ENCODE measurements around the gene RBBP8NL. TPM values are rescaled to one million over a fixed set of nuclear protein-coding genes. Genes with fewer than 3 reads are reported as not detected.

The RBBP8NL gene
- polyA plus RNA-seq, 1 donor (not counting 4 experiments of a cell fraction or from before 2014, with no cell fraction given): 0.13 TPM

DNA sequence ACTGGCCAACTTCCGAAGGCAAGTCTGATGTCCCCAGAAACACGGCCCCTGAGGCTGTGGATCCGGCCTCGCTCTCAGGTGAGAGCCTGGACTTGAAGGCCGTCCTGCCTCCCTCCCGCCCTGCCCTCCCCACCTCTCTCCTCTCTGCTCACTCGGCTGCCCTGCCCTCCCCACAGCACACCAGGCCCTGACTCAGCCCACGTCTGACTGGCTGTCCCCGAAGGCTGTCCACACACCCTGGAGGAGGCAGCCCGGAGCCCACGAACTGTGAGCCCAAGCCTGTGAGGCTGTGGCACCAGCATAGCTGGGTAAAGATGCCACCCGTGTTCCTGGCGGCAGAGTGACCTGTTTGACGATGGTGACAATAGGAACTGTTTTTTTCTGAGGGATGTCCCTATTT, 32.1 kb upstream of the RBBP8NL start:
- no peak overlapping the region for H3K4me2 ChIP-seq (ENCODE audit: control insufficient read depth, extremely low read depth, insufficient read depth, low read depth, low read length)
- H3K27me3 ChIP-seq (ENCODE audit: control insufficient read depth, extremely low read depth, insufficient read depth, low read length): peaks cover 5% of the 10 kb centered on the region
- H3K36me3 ChIP-seq (ENCODE audit: control insufficient read depth in 2 of 2, extremely low read depth in 1 of 2, insufficient read depth in 2 of 2, low read length in 2 of 2): no peaks in the 10 kb centered on the region
- H2AFZ ChIP-seq (ENCODE audit: control insufficient read depth, low read length): no peak overlapping the region
- H4K20me1 ChIP-seq (ENCODE audit: control insufficient read depth, extremely low read depth, insufficient read depth, low read length): no peaks in the 10 kb centered on the region
- H3K4me3 ChIP-seq (ENCODE audit: control insufficient read depth in 2 of 3, extremely low read depth in 1 of 3, insufficient read depth in 2 of 3, low read depth in 1 of 3, low read length in 3 of 3): no peak overlapping the region
- DNase-seq (ENCODE audit: low read depth, low spot score) (no peak), FAIRE-seq (no peak)
- no peaks in the 10 kb centered on the region for H3K4me1 ChIP-seq (ENCODE audit: control insufficient read depth, extremely low read depth, insufficient read depth, low read length)
- no peak overlapping the region for H3K9ac ChIP-seq (ENCODE audit: control insufficient read depth, extremely low read depth, insufficient read depth, low read length)
- no peaks in the 10 kb centered on the region for H3K79me2 ChIP-seq (ENCODE audit: control insufficient read depth, insufficient read depth, low read length)
- dilution Hi-C loops (cut with MboI; ENCODE audit: extremely low pct_ligation_motif_present, low sequenced_read_pairs): no loop called here
- H3K9me3 ChIP-seq (ENCODE audit: control insufficient read depth, low read depth, low read length): no peaks in the 10 kb centered on the region
- TF ChIP-seq, protein P1, sequence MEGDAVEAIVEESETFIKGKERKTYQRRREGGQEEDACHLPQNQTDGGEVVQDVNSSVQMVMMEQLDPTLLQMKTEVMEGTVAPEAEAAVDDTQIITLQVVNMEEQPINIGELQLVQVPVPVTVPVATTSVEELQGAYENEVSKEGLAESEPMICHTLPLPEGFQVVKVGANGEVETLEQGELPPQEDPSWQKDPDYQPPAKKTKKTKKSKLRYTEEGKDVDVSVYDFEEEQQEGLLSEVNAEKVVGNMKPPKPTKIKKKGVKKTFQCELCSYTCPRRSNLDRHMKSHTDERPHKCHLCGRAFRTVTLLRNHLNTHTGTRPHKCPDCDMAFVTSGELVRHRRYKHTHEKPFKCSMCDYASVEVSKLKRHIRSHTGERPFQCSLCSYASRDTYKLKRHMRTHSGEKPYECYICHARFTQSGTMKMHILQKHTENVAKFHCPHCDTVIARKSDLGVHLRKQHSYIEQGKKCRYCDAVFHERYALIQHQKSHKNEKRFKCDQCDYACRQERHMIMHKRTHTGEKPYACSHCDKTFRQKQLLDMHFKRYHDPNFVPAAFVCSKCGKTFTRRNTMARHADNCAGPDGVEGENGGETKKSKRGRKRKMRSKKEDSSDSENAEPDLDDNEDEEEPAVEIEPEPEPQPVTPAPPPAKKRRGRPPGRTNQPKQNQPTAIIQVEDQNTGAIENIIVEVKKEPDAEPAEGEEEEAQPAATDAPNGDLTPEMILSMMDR (optimal IDR thresholded peaks at IDR 0.05 in 1 of 3, IDR thresholded peaks at IDR 0.05 in 1 of 3, conservative IDR thresholded peaks at IDR 0.05 in 1 of 3; ENCODE audit: extremely low read depth in 1 of 3, insufficient read depth in 2 of 3, low read length in 3 of 3): no peak
- no peak for TF ChIP-seq EZH2 (IDR thresholded peaks at IDR 0.05; ENCODE audit: low read length)
- H3K27ac ChIP-seq (ENCODE audit: control insufficient read depth, insufficient read depth, low read length): no peak overlapping the region
- H3K9me1 ChIP-seq (ENCODE audit: control insufficient read depth, extremely low read depth, insufficient read depth, low read length): no peaks in the 10 kb centered on the region

- FAIRE-seq: no peak
- DNase-seq (ENCODE audit: low read depth, low spot score): no peak
- H3K9me3 ChIP-seq (ENCODE audit: control insufficient read depth, low read depth, low read length): no peaks in the 10 kb centered on the region
- no peak overlapping the region for H2AFZ ChIP-seq (ENCODE audit: control insufficient read depth, low read length)
- no peak overlapping the region for H3K27ac ChIP-seq (ENCODE audit: control insufficient read depth, insufficient read depth, low read length)
- TF ChIP-seq, protein P1 (optimal IDR thresholded peaks at IDR 0.05 in 1 of 3, IDR thresholded peaks at IDR 0.05 in 1 of 3, conservative IDR thresholded peaks at IDR 0.05 in 1 of 3; ENCODE audit: extremely low read depth in 1 of 3, insufficient read depth in 2 of 3, low read length in 3 of 3): no peak
- no peak for TF ChIP-seq EZH2 (IDR thresholded peaks at IDR 0.05; ENCODE audit: low read length)
- H3K9me1 ChIP-seq (ENCODE audit: control insufficient read depth, extremely low read depth, insufficient read depth, low read length): no peaks in the 10 kb centered on the region
- no peak overlapping the region for H3K9ac ChIP-seq (ENCODE audit: control insufficient read depth, extremely low read depth, insufficient read depth, low read length)
- peaks cover 5% of the 10 kb centered on the region for H3K27me3 ChIP-seq (ENCODE audit: control insufficient read depth, extremely low read depth, insufficient read depth, low read length)
- no peak overlapping the region for H3K4me2 ChIP-seq (ENCODE audit: control insufficient read depth, extremely low read depth, insufficient read depth, low read depth, low read length)
- no peaks in the 10 kb centered on the region for H3K36me3 ChIP-seq (ENCODE audit: control insufficient read depth in 2 of 2, extremely low read depth in 1 of 2, insufficient read depth in 2 of 2, low read length in 2 of 2)
- dilution Hi-C loops (cut with MboI; ENCODE audit: extremely low pct_ligation_motif_present, low sequenced_read_pairs): no loop called here
- H4K20me1 ChIP-seq (ENCODE audit: control insufficient read depth, extremely low read depth, insufficient read depth, low read length): no peaks in the 10 kb centered on the region
- no peak overlapping the region for H3K4me3 ChIP-seq (ENCODE audit: control insufficient read depth in 2 of 3, extremely low read depth in 1 of 3, insufficient read depth in 2 of 3, low read depth in 1 of 3, low read length in 3 of 3)
- no peaks in the 10 kb centered on the region for H3K79me2 ChIP-seq (ENCODE audit: control insufficient read depth, insufficient read depth, low read length)
- no peaks in the 10 kb centered on the region for H3K4me1 ChIP-seq (ENCODE audit: control insufficient read depth, extremely low read depth, insufficient read depth, low read length)
These were observed 31.2 kb upstream of the RBBP8NL start for GRCh38 chr20:62458275-62459251.
